Upper lobe of right lung (tissue), 1 donor: Measurements from ENCODE around the gene GRIN2C. TPM values are rescaled to one million over a fixed set of nuclear protein-coding genes. Genes with fewer than 3 reads are reported as not detected.

Experiments
- ATAC-seq: fragments of 200-7000 bp; cut with Tn5 transposase; one replicate; pipeline ENCODE4 v1.9.1; 2020; ENCODE audit warnings: mild to moderate bottlenecking, moderate library complexity
- DNase-seq: peaks from one replicate; pipeline ENCODE4 v3.0.0-alpha.2; 2020
- H3K27ac ChIP-seq: fragments of 200-600 bp; one replicate; pipeline ENCODE4 v1.8.0; 2022
- H3K27me3 ChIP-seq: fragments of 200-600 bp; one replicate; pipeline ENCODE4 v1.8.0; 2022; ENCODE audit warnings: mild to moderate bottlenecking
- H3K36me3 ChIP-seq: fragments of 200-600 bp; one replicate; pipeline ENCODE4 v1.8.0; 2022
- H3K4me1 ChIP-seq: fragments of 200-600 bp; one replicate; pipeline ENCODE4 v1.8.0; 2022
- H3K4me3 ChIP-seq: fragments of 200-600 bp; one replicate; pipeline ENCODE4 v1.8.0; 2022; ENCODE audit warnings: mild to moderate bottlenecking
- H3K9me3 ChIP-seq: fragments of 200-600 bp; one replicate; pipeline ENCODE4 v1.8.0; 2022
- CTCF ChIP-seq: fragments of 200-600 bp; IDR thresholded peaks from one replicate; pipeline ENCODE4 v1.8.0; 2022; ENCODE audit warnings: antibody characterized with exemption
- intact Hi-C: fragments of 100-400 bp; cut with DNase I; formaldehyde crosslinking; loops from one replicate; pipeline ENCODE4 v1.11.0; 2022
- total RNA-seq: library from RNA; stranded (reverse); fragmentation: NEBNext Ultra II Directional; extraction: Animal tissue kit (Norgen Biotek cat#: 25700); gene quantifications from one replicate; pipeline ENCODE4 v1.2.1, GENCODE V29; 2021
- donor health status: DM: no; HTN: yes; CAD: no; lungs with severe emphysema.

Gene GRIN2C
- total RNA-seq, 1 donor from 2014 or later, result not detected

GRCh38 chr17:74892974-74893911 lies 33.6 kb upstream of the GRIN2C start, which contains the start of gene FADS6:
FADS6 (minus strand) TSS chr17:74893633; CDS start chr17:74893595, 38 bp downstream.
- intact Hi-C loops, result no loop called here
- no peak within 1 kb of the TSS for H3K4me3 ChIP-seq
- no peaks in the 10 kb centered on the region for H3K36me3 ChIP-seq
- no peak for TF ChIP-seq CTCF
- no peaks in the 10 kb centered on the region for H3K4me1 ChIP-seq
- H3K27ac ChIP-seq, result no peak within 1 kb of the TSS
- no peaks in the 10 kb centered on the region for H3K9me3 ChIP-seq
- H3K27me3 ChIP-seq, result peaks cover 68% of the 10 kb centered on the region
- DNase-seq (no peak), ATAC-seq (peak; percentile 40)

- DNase-seq (no peak), ATAC-seq (peak; percentile 59)
- intact Hi-C loops, result no loop called here
- no peaks in the 10 kb centered on the region for H3K4me1 ChIP-seq
- TF ChIP-seq CTCF, result no peak
- H3K27me3 ChIP-seq, result peaks cover 69% of the 10 kb centered on the region
- H3K36me3 ChIP-seq, result no peaks in the 10 kb centered on the region
- H3K4me3 ChIP-seq, result no peak overlapping the region
- no peak overlapping the region for H3K27ac ChIP-seq
- H3K9me3 ChIP-seq, result no peaks in the 10 kb centered on the region
Observed at GRCh38 chr17:74892013-74892841, 32.5 kb upstream of the GRIN2C start.

- no peak overlapping the region for H3K4me3 ChIP-seq
- intact Hi-C loops, result no loop called here
- H3K27ac ChIP-seq, result no peak overlapping the region
- H3K4me1 ChIP-seq, result no peaks in the 10 kb centered on the region
- ATAC-seq, result no peak
- no peak for DNase-seq
- no peak for TF ChIP-seq CTCF
- peaks cover 64% of the 10 kb centered on the region for H3K27me3 ChIP-seq
- no peaks in the 10 kb centered on the region for H3K9me3 ChIP-seq
- H3K36me3 ChIP-seq, result no peaks in the 10 kb centered on the region
Observed at GRCh38 chr17:74890554-74890953, 30.9 kb upstream of the GRIN2C start.

GRCh38 chr17:74888469-74888868 lies 28.8 kb upstream of the GRIN2C start:
- intact Hi-C loops, result no loop called here
- TF ChIP-seq CTCF, result no peak
- ATAC-seq, result no peak
- Histone ChIP-seq H3K27ac (no peak overlapping the region), H3K36me3 (no peaks in the 10 kb centered on the region), H3K27me3 (peaks cover 45% of the 10 kb centered on the region), H3K9me3 (no peaks in the 10 kb centered on the region), H3K4me3 (no peak overlapping the region), H3K4me1 (no peaks in the 10 kb centered on the region)
- no peak for DNase-seq

GRCh38 chr17:74883241-74883745 lies 23.6 kb upstream of the GRIN2C start:
- no peak for DNase-seq
- H3K9me3 ChIP-seq, result no peaks in the 10 kb centered on the region
- peak; percentile 71 for ATAC-seq
- no peak for TF ChIP-seq CTCF
- intact Hi-C loops, result no loop called here
- H3K4me3 ChIP-seq, result no peak overlapping the region
- H3K27me3 ChIP-seq, result peaks cover 1% of the 10 kb centered on the region
- H3K4me1 ChIP-seq, result no peaks in the 10 kb centered on the region
- H3K27ac ChIP-seq, result no peak overlapping the region
- H3K36me3 ChIP-seq, result no peaks in the 10 kb centered on the region
